NCI-H748 (cell line): ENCODE data around the gene VAC14.
A peak's percentile ranks its signal among the peaks of the same experiment; 100 is the strongest.
"Not testable (repeated sequence)": the region's sequence is repeated elsewhere in the genome, so short reads cannot be mapped to it uniquely, and the experiment has no call there.

Experiments used
- DNase-seq: peaks from one replicate; lab custom pipeline; 2025; ENCODE audit not compliant: unreplicated experiment; lab: John Stamatoyannopoulos, UW

VAC14 gene

GRCh38 chr16:70800781-70801480 lies at the start of gene VAC14:
TSS of gene VAC14 (minus strand) at chr16:70801158. CDS start at chr16:70800900, 258 bp downstream.
- DNase-seq = peak; percentile 92

GRCh38 chr16:70823498-70824118 lies 22.6 kb upstream of the VAC14 start:
- DNase-seq = not testable (repeated sequence)

- DNase-seq = not testable (repeated sequence)
Measured at GRCh38 chr16:70822734-70823133, 21.8 kb upstream of the VAC14 start.

GRCh38 chr16:70818088-70818487 lies 17.1 kb upstream of the VAC14 start:
- DNase-seq = not testable (repeated sequence)

- peak; percentile 42 for DNase-seq
Measured at GRCh38 chr16:70809392-70810060, 8.6 kb upstream of the VAC14 start.

- DNase-seq = no peak
Measured at GRCh38 chr16:70808371-70808770, 7.4 kb upstream of the VAC14 start.

- no peak for DNase-seq
Measured at GRCh38 chr16:70805787-70806186, 4.8 kb upstream of the VAC14 start.

GRCh38 chr16:70805380-70805779 lies 4.4 kb upstream of the VAC14 start:
- DNase-seq = no peak

- DNase-seq = no peak
Measured at GRCh38 chr16:70804734-70805169, 3.8 kb upstream of the VAC14 start.

- no peak for DNase-seq
Measured at GRCh38 chr16:70804153-70804733, 3.3 kb upstream of the VAC14 start.

- DNase-seq = no peak
Measured at GRCh38 chr16:70803319-70803718, 2.4 kb upstream of the VAC14 start.

GRCh38 chr16:70801611-70802010 lies 653 bp upstream of the VAC14 start:
- no peak for DNase-seq

GRCh38 chr16:70800311-70800710 lies 647 bp downstream of the VAC14 start:
- no peak for DNase-seq

- DNase-seq = no peak
Measured at GRCh38 chr16:70796301-70796700, 4.7 kb downstream of the VAC14 start.

GRCh38 chr16:70795296-70795912 lies 5.6 kb downstream of the VAC14 start:
- DNase-seq = no peak

- no peak for DNase-seq
Measured at GRCh38 chr16:70793851-70794502, 7.0 kb downstream of the VAC14 start.

- DNase-seq = no peak
Measured at GRCh38 chr16:70790815-70791214, 10.1 kb downstream of the VAC14 start.

- no peak for DNase-seq
Measured at GRCh38 chr16:70789595-70790447, 11.1 kb downstream of the VAC14 start.

- no peak for DNase-seq
Measured at GRCh38 chr16:70788668-70789594, 12.0 kb downstream of the VAC14 start.
